HepG2 (cell line): ENCODE measurements around the gene PRDX2. TPM values are rescaled to one million over a fixed set of nuclear protein-coding genes. Genes with fewer than 3 reads are reported as not detected.

ENCODE experiments used
- ATAC-seq: fragments of 200-7000 bp; cut with Tn5 transposase; 3 replicates; pipeline ENCODE4 v1.9.1; 2020; ENCODE audit warnings: mild to moderate bottlenecking, moderate library complexity
- BruUV-seq: library from RNA; stranded (reverse); fragments of 400-500 nt; replicated peaks from 2 replicates; lab custom pipeline; 2021; lab: Mats Ljungman, UMichigan
- CTCF ChIA-PET: fragments of 300-600 bp; formaldehyde crosslinking; extraction: SDS; loops from one replicate; lab custom pipeline; 2021; ENCODE audit warnings: low total read pairs, inconsistent platforms, low intra/inter-chr PET ratio; lab: Yijun Ruan, JAX
- POLR2A ChIA-PET: fragments of 350-600 bp; sonication (Branson Sonifier 250); formaldehyde crosslinking; loops from one replicate; lab custom pipeline; 2020; ENCODE audit warnings: antibody characterized with exemption, inconsistent platforms; lab: Yijun Ruan, JAX
- DNase-seq: peaks from one replicate; pipeline ENCODE4 v3.0.0-alpha.2; 2015; ENCODE audit warnings: low spot score
- FAIRE-seq: peaks from 3 replicates; lab custom pipeline; 2011; peaks lifted over from hg19 to GRCh38; lab: Jason Lieb, UNC
- H2AFZ ChIP-seq: one replicate; pipeline ENCODE4 v1.6.1; 2011; ENCODE audit warnings: low read length, inconsistent platforms
- H3K27ac ChIP-seq: fragments of 300-600 bp; 3 replicates; pipeline ENCODE4 v1.8.0; 2011; ENCODE audit warnings: mixed run types, mild to moderate bottlenecking, mixed read lengths, low read length, inconsistent platforms; ENCODE audit not compliant: insufficient read depth; ENCODE audit errors: extremely low read length
- H3K27me3 ChIP-seq, 2 experiments: fragments of 200-600 bp in 1 of 2; 2 replicates in 1 of 2; 3 replicates in 1 of 2; pipeline versions ENCODE4 v1.6.0 to v1.8.0; 2011; ENCODE audit warnings: low read length in 2 of 2, mild to moderate bottlenecking in 2 of 2, moderate library complexity in 2 of 2, inconsistent platforms in 1 of 2; ENCODE audit not compliant: insufficient read depth in 2 of 2, control insufficient read depth in 1 of 2
- H3K36me3 ChIP-seq, 2 experiments: fragments of 200-600 bp in 1 of 2; replicated peaks in 1 of 2; 2 replicates in 1 of 2; 3 replicates in 1 of 2; pipeline versions ENCODE4 v1.5.1 to v1.8.0; 2011; ENCODE audit warnings: low read length in 2 of 2, inconsistent platforms in 1 of 2; ENCODE audit not compliant: insufficient read depth in 2 of 2, control insufficient read depth in 1 of 2
- H3K4me1 ChIP-seq: 2 replicates; pipeline ENCODE4 v1.5.1; 2012; ENCODE audit warnings: low read length, inconsistent platforms; ENCODE audit not compliant: insufficient read depth
- H3K4me2 ChIP-seq: 2 replicates; pipeline ENCODE4 v1.6.0; 2011; ENCODE audit warnings: low read depth, low read length, inconsistent platforms
- H3K4me3 ChIP-seq, 3 experiments: fragments of 200-600 bp in 1 of 3; sonication (generic), shearing (Covaris generic) in 1 of 3; replicated peaks in 1 of 3; 2 replicates each; pipeline ENCODE4 v1.5.1; 2011 to 2016; ENCODE audit warnings: low read length in 3 of 3, inconsistent platforms in 2 of 3, low read depth in 2 of 3, mild to moderate bottlenecking in 2 of 3, control low read depth in 1 of 3, mixed read lengths in 1 of 3; ENCODE audit not compliant: insufficient read depth in 1 of 3
- H3K79me2 ChIP-seq: one replicate; pipeline ENCODE4 v1.6.1; 2011; ENCODE audit warnings: low read length, inconsistent platforms; ENCODE audit not compliant: insufficient read depth
- H3K9ac ChIP-seq: 2 replicates; pipeline ENCODE4 v1.6.0; 2011; ENCODE audit warnings: mild to moderate bottlenecking, low read depth, low read length, inconsistent platforms; ENCODE audit not compliant: insufficient read depth
- H3K9me3 ChIP-seq: 2 replicates; pipeline ENCODE4 v1.5.1; 2012; ENCODE audit warnings: mild to moderate bottlenecking, low read length
- H4K20me1 ChIP-seq: 2 replicates; pipeline ENCODE4 v1.6.0; 2011; ENCODE audit warnings: inconsistent platforms, mild to moderate bottlenecking, low read length, moderate library complexity; ENCODE audit not compliant: insufficient read depth
- NFATC3 ChIP-seq: sonication (generic); formaldehyde crosslinking; IDR thresholded peaks from 2 replicates; pipeline ENCODE4 v1.5.1; 2020; ENCODE audit warnings: mild to moderate bottlenecking, missing genetic modification reagents
- RBM39 ChIP-seq: fragments of 200-400 bp; formaldehyde crosslinking; IDR thresholded peaks from one replicate; pipeline ENCODE4 v1.6.1; 2018; ENCODE audit warnings: antibody characterized with exemption, mild to moderate bottlenecking, low read depth, low read length; ENCODE audit not compliant: poor library complexity, severe bottlenecking
- RFX1 ChIP-seq: fragments of 450-650 bp; IDR thresholded peaks from 2 replicates; pipeline ENCODE4 v1.6.1; 2017
- SALL1 ChIP-seq: sonication (generic); formaldehyde crosslinking; IDR thresholded peaks from 2 replicates; pipeline ENCODE4 v1.8.0; 2022; ENCODE audit warnings: mild to moderate bottlenecking, missing genetic modification reagents
- SOX13 ChIP-seq, 3 experiments: fragments of 450-650 bp in 1 of 3; sonication (generic) in 1 of 3; formaldehyde crosslinking in 1 of 3; IDR thresholded peaks in 2 of 3; conservative IDR thresholded peaks in 1 of 3; 2 replicates each; pipeline versions ENCODE4 v1.5.0 to v1.6.1; 2016 to 2020; ENCODE audit warnings: antibody characterized with exemption in 1 of 3, mild to moderate bottlenecking in 1 of 3, missing compliant biosample characterization in 1 of 3, missing genetic modification reagents in 1 of 3, moderate library complexity in 1 of 3
- ZMYM3 ChIP-seq: sonication (generic); formaldehyde crosslinking; IDR thresholded peaks from 2 replicates; pipeline ENCODE4 v1.5.1; 2020; ENCODE audit warnings: mild to moderate bottlenecking, missing genetic modification reagents
- ZNF264 ChIP-seq: sonication (generic); formaldehyde crosslinking; IDR thresholded peaks from 2 replicates; pipeline ENCODE4 v1.4.0; 2020; ENCODE audit warnings: missing genetic modification reagents
- ZNF496 ChIP-seq: sonication (generic); formaldehyde crosslinking; IDR thresholded peaks from 2 replicates; pipeline ENCODE4 v1.8.1; 2023; ENCODE audit warnings: mild to moderate bottlenecking, moderate library complexity, missing genetic modification reagents; ENCODE audit not compliant: insufficient replicate concordance
- ZNF543 ChIP-seq: sonication (generic); formaldehyde crosslinking; IDR thresholded peaks from 2 replicates; pipeline ENCODE4 v1.4.0; 2020; ENCODE audit warnings: mild to moderate bottlenecking, missing genetic modification reagents
- ZNF83 ChIP-seq: sonication (generic); formaldehyde crosslinking; IDR thresholded peaks from 2 replicates; pipeline ENCODE4 v1.4.0; 2020; ENCODE audit warnings: missing genetic modification reagents, mild to moderate bottlenecking, borderline replicate concordance
- ZSCAN9 ChIP-seq: IDR thresholded peaks from 2 replicates; pipeline ENCODE4 v1.6.1; 2016; ENCODE audit warnings: borderline replicate concordance
- WGBS: methylation state at CpG from one replicate; pipeline ENCODE4 v1.1.6; 2017; ENCODE audit warnings: low lambda C conversion rate; 5-methylcytosine and 5-hydroxymethylcytosine counted together
- in situ Hi-C: cut with HindIII; loops from 2 replicates; pipeline ENCODE4 v1.10.0; 2017; ENCODE audit warnings: low pct_unique_long_range_greater_than_20kb; ENCODE audit not compliant: extremely low pct_ligation_motif_present
- intact Hi-C: fragments of 100-400 bp; cut with micrococcal nuclease; formaldehyde crosslinking; loops from one replicate; pipeline ENCODE4 v1.10.0; 2022; ENCODE audit not compliant: unreplicated experiment
- polyA plus RNA-seq, 8 experiments: library from polyadenylated mRNA; depleted of rRNA in 3 of 8; stranded (reverse) in 7 of 8; unstranded in 1 of 8; fragments of >200 nt; fragmentation: Illumina TruSeq in 4 of 8; extraction: Trizol in 4 of 8; gene quantifications; 2 replicates each; pipeline versions ENCODE4 v1.2.1 to v1.2.3, GENCODE V29; 2011 to 2016; ENCODE audit warnings: low read depth in 4 of 8, missing spikeins in 1 of 8, mixed read lengths in 1 of 8; ENCODE audit not compliant: insufficient read depth in 1 of 8
- total RNA-seq, 5 experiments: library from RNA; depleted of rRNA; stranded (reverse); fragments of >200 nt; fragmentation: Illumina TruSeq; extraction: Trizol; gene quantifications; 2 replicates each; pipeline ENCODE4 v1.2.3, GENCODE V29; 2016; ENCODE audit warnings: low read depth in 1 of 5

The PRDX2 gene
- total and polyA plus RNA-seq, 2 of the 13 experiments (the other 11 are each of a cell fraction or from before 2014, with no cell fraction given): 218 to 381 TPM

DNA sequence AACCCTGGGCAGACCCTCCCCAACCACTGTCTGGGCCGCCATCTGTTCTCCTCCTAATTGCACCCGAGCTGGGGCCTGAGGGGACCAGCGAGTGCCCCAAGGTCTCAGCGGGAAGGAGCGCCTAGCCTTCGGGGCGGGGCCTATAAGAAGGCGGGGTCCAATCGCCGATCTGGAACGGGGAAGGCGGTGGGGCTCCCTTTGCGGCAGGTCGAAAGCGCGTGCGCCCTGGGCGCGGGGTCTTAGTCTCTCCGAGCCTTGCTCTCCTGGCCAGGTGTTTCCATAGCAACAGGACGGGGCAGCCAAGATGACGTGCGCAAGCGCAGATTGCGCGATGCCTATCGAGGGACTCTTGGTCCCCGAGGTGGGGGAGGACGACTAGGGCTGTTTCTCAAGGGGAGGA lies 39.5 kb upstream of the PRDX2 start:
- no TSS peak for BruUV-seq
- CTCF ChIA-PET: no interaction called here
- intact Hi-C loops: no loop called here
- Histone ChIP-seq H3K4me2 (0 out of 2 replicates have a peak overlapping the region, but pooled peaks have one; percentile 10), H2AFZ (no peak overlapping the region)
- TF ChIP-seq ZNF543: no peak
- TF ChIP-seq RFX1: peak; percentile 24; the same call in 1 of the 2 replicates
- no peak for TF ChIP-seq ZSCAN9
- no peak for TF ChIP-seq SALL1 (CRISPR knock-in tag)
- TF ChIP-seq RBM39: no peak
- TF ChIP-seq, all 625 proteins: peak for 1
- no peak for DNase-seq
- no peak overlapping the region for H3K27ac ChIP-seq
- H3K36me3 ChIP-seq: no peaks in the 10 kb centered on the region
- H3K27me3 ChIP-seq: no peaks in the 10 kb centered on the region; a peak in 1 of 5 replicates
- no peak for FAIRE-seq
- no peaks in the 10 kb centered on the region for H4K20me1 ChIP-seq
- H3K79me2 ChIP-seq: no peaks in the 10 kb centered on the region
- H3K9ac ChIP-seq: no peak overlapping the region
- WGBS: 70% methylated on average over 29 of the region's 29 CpGs
- peaks cover 22% of the 10 kb centered on the region for H3K4me1 ChIP-seq
- H3K9me3 ChIP-seq: no peaks in the 10 kb centered on the region
- H3K4me3 ChIP-seq: peak overlapping the region in 1 of 3 experiments; percentile 26; a peak in 1 of 6 replicates
- in situ Hi-C loops: no loop called here
- POLR2A ChIA-PET: no interaction called here
- no peak for ATAC-seq

DNA sequence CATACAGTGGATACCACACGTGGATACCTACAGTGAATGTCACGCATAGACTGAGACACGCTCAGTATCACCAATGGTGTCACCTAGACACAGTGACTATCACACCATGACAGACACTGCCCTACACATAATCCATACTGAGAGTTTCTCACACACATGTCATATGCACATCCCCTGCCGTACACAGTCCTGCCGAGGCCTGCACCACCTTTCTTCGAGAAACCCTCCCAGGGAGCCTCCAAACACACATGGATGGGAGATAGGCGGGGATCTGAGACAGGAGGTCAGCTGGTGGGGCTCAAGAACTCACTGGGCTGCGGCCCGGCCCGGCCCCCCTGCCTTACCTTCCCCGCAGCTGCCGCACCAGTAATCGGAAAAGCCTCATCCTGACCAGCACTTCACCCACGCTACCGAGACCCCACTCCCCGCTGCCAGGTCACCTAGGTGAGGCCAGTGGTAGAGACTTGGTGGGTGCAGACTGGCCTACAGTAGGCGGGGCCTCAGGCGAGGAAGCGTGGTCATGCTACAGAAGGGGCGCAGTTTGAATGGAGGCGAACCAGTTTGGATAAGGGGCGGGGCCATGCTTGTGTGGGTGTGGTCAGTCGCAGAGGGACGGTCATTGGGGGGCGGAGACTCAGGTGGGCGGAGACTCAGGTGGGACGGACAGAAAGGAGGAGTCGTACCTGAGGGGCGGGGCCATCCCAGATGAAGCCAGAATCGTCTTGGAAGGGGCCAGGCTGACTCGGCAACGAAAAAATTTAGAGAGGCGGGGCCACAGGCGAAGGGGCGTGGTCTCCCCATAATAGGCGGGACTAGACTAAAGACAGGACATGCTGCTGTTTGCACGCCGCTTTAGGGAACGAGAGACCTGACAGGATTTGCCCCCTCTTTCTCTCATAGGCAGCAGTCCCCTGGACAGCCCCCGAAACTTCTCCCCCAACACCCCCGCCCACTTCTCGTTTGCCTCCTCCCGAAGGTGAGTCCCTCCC lies 38.8 kb upstream of the PRDX2 start:
- Histone ChIP-seq H2AFZ (no peak overlapping the region), H3K4me2 (0 out of 2 replicates have a peak overlapping the region, but pooled peaks have one; percentile 10), H3K4me3 (peak overlapping the region in 1 of 3 experiments; percentile 26; a peak in 1 of 6 replicates), H3K27ac (no peak overlapping the region), H3K27me3 (no peaks in the 10 kb centered on the region; a peak in 1 of 5 replicates), H3K4me1 (peaks cover 28% of the 10 kb centered on the region), H3K9me3 (no peaks in the 10 kb centered on the region), H3K36me3 (no peaks in the 10 kb centered on the region), H3K79me2 (no peaks in the 10 kb centered on the region), H3K9ac (no peak overlapping the region), H4K20me1 (no peaks in the 10 kb centered on the region)
- 0 out of 2 replicates have a peak, but pooled peaks have one; percentile 11 for TF ChIP-seq ZMYM3 (CRISPR knock-in tag)
- TF ChIP-seq ZNF83 (CRISPR knock-in tag): no peak
- TF ChIP-seq SOX13 (IDR thresholded peaks at IDR 0.05): no peak
- no peak for TF ChIP-seq SOX13 (CRISPR knock-in tag; conservative IDR thresholded peaks at IDR 0.05 in 1 of 2, IDR thresholded peaks at IDR 0.05 in 1 of 2)
- no peak for TF ChIP-seq NFATC3 (CRISPR knock-in tag)
- no peak for TF ChIP-seq ZNF496 (CRISPR knock-in tag)
- no peak for TF ChIP-seq ZNF264
- in situ Hi-C loops: no loop called here
- FAIRE-seq (no peak), DNase-seq (no peak), ATAC-seq (no peak)
- intact Hi-C loops: no loop called here
- WGBS: 59% methylated on average over 43 of the region's 43 CpGs
- ChIA-PET CTCF (no interaction called here), POLR2A (no interaction called here)
- no TSS peak for BruUV-seq
